H9 (cell line): ENCODE results near the gene MTOR. TPM values are rescaled to one million over a fixed set of nuclear protein-coding genes. Genes with fewer than 3 reads are reported as not detected.

Experiments used
- DNase-seq: peaks from one replicate; pipeline ENCODE4 v3.0.0-alpha.2; 2017
- H2AFZ ChIP-seq: one replicate; pipeline ENCODE4 v1.6.1; 2013; ENCODE audit warnings: mild to moderate bottlenecking, low read length, control low read depth, moderate library complexity
- H2AK5ac ChIP-seq: 2 replicates; pipeline ENCODE4 v1.6.1; 2013; ENCODE audit warnings: low read length, control low read depth, mixed read lengths; ENCODE audit not compliant: insufficient read length
- H2BK120ac ChIP-seq: one replicate; pipeline ENCODE4 v1.6.1; 2013; ENCODE audit warnings: low read depth, mild to moderate bottlenecking, low read length, control low read depth, inconsistent platforms; ENCODE audit not compliant: poor library complexity, severe bottlenecking
- H2BK12ac ChIP-seq: 2 replicates; pipeline ENCODE4 v1.6.1; 2013; ENCODE audit warnings: low read length, control low read depth, mixed read lengths, low read depth; ENCODE audit not compliant: insufficient read length
- H2BK15ac ChIP-seq: 2 replicates; pipeline ENCODE4 v1.6.1; 2013; ENCODE audit warnings: low read depth, low read length, control low read depth
- H2BK20ac ChIP-seq: one replicate; pipeline ENCODE4 v1.6.1; 2013; ENCODE audit warnings: low read depth, mild to moderate bottlenecking, low read length, control low read depth, inconsistent platforms; ENCODE audit not compliant: poor library complexity, severe bottlenecking
- H2BK5ac ChIP-seq: 2 replicates; pipeline ENCODE4 v1.6.1; 2013; ENCODE audit warnings: low read length, control low read depth, mixed read lengths; ENCODE audit not compliant: insufficient read length
- H3K14ac ChIP-seq: 2 replicates; pipeline ENCODE4 v1.6.1; 2013; ENCODE audit warnings: low read length, control low read depth; ENCODE audit not compliant: insufficient read depth
- H3K18ac ChIP-seq: 2 replicates; pipeline ENCODE4 v1.6.1; 2013; ENCODE audit warnings: low read depth, mild to moderate bottlenecking, mixed read lengths, low read length, control low read depth; ENCODE audit not compliant: insufficient read length
- H3K23ac ChIP-seq: 2 replicates; pipeline ENCODE4 v1.6.1; 2013; ENCODE audit warnings: low read length, control low read depth, mixed read lengths, low read depth; ENCODE audit not compliant: insufficient read length
- H3K23me2 ChIP-seq: 2 replicates; pipeline ENCODE4 v1.6.1; 2013; ENCODE audit warnings: low read depth, mild to moderate bottlenecking, mixed read lengths, low read length, control low read depth; ENCODE audit not compliant: insufficient read length, poor library complexity, severe bottlenecking
- H3K27ac ChIP-seq: 2 replicates; pipeline ENCODE4 v1.5.1; 2013; ENCODE audit warnings: low read length, control low read depth, mixed read lengths, low read depth; ENCODE audit not compliant: insufficient read length
- H3K27me3 ChIP-seq: 2 replicates; pipeline ENCODE4 v1.6.1; 2013; ENCODE audit warnings: low read length, control low read depth, inconsistent platforms; ENCODE audit not compliant: insufficient read depth
- H3K4ac ChIP-seq: 2 replicates; pipeline ENCODE4 v1.6.1; 2013; ENCODE audit warnings: low read depth, mild to moderate bottlenecking, control low read depth, inconsistent platforms, low read length, moderate library complexity
- H3K4me1 ChIP-seq: 2 replicates; pipeline ENCODE4 v1.6.1; 2013; ENCODE audit warnings: low read length, control low read depth, inconsistent platforms; ENCODE audit not compliant: insufficient read depth
- H3K4me2 ChIP-seq: 2 replicates; pipeline ENCODE4 v1.6.1; 2013; ENCODE audit warnings: low read length, control low read depth, mixed read lengths; ENCODE audit not compliant: insufficient read length, insufficient read depth
- H3K56ac ChIP-seq: 2 replicates; pipeline ENCODE4 v1.6.1; 2013; ENCODE audit warnings: low read depth, mild to moderate bottlenecking, mixed read lengths, low read length, control low read depth; ENCODE audit not compliant: insufficient read length
- H3K79me1 ChIP-seq: 2 replicates; pipeline ENCODE4 v1.6.1; 2013; ENCODE audit warnings: low read depth, mild to moderate bottlenecking, moderate library complexity, low read length, control low read depth, inconsistent platforms; ENCODE audit not compliant: insufficient read depth, poor library complexity, severe bottlenecking
- H3K79me2 ChIP-seq: 2 replicates; pipeline ENCODE4 v1.6.1; 2013; ENCODE audit warnings: low read length, control low read depth, inconsistent platforms; ENCODE audit not compliant: insufficient read depth
- H3K9ac ChIP-seq: 2 replicates; pipeline ENCODE4 v1.6.1; 2013; ENCODE audit warnings: low read length, control low read depth, mixed read lengths; ENCODE audit not compliant: insufficient read length; ENCODE audit errors: extremely low read depth
- H3K9me3 ChIP-seq: one replicate; pipeline ENCODE4 v1.6.1; 2013; ENCODE audit warnings: low read depth, low read length, inconsistent platforms; ENCODE audit not compliant: control insufficient read depth
- H3T11ph ChIP-seq: one replicate; pipeline ENCODE4 v1.6.1; 2013; ENCODE audit warnings: mild to moderate bottlenecking, low read length, control low read depth, inconsistent platforms
- H4K20me1 ChIP-seq: one replicate; pipeline ENCODE4 v1.6.1; 2013; ENCODE audit not compliant: control insufficient read depth, insufficient read length, insufficient read depth
- H4K5ac ChIP-seq: 2 replicates; pipeline ENCODE4 v1.6.1; 2013; ENCODE audit warnings: low read depth, mild to moderate bottlenecking, mixed read lengths, low read length, control low read depth; ENCODE audit not compliant: insufficient read length
- H4K8ac ChIP-seq: replicated peaks from 2 replicates; pipeline ENCODE4 v1.6.1; 2013; ENCODE audit warnings: low read length, control low read depth, mixed read lengths, low read depth; ENCODE audit not compliant: insufficient read length
- H4K91ac ChIP-seq: 2 replicates; pipeline ENCODE4 v1.6.1; 2013; ENCODE audit warnings: low read depth, mild to moderate bottlenecking, moderate library complexity, mixed read lengths, low read length, control low read depth; ENCODE audit not compliant: insufficient read length
- H3K27ac Mint-ChIP-seq, 3 experiments: 2 replicates in 2 of 3; 3 replicates in 1 of 3; pipeline ENCODE4 v1.8.0; 2020 to 2021; ENCODE audit warnings: mixed read lengths in 3 of 3, mild to moderate bottlenecking in 1 of 3, moderate library complexity in 1 of 3
- H3K27me3 Mint-ChIP-seq: 2 replicates; pipeline ENCODE4 v1.8.0; 2021; ENCODE audit warnings: low read depth, mild to moderate bottlenecking, moderate library complexity, mixed read lengths
- H3K36me3 Mint-ChIP-seq, 3 experiments: 2 replicates in 2 of 3; 3 replicates in 1 of 3; pipeline ENCODE4 v1.8.0; 2020 to 2021; ENCODE audit warnings: low read depth in 3 of 3, mixed read lengths in 3 of 3; ENCODE audit not compliant: insufficient read depth in 1 of 3
- H3K4me1 Mint-ChIP-seq, 2 experiments: 2 replicates each; pipeline ENCODE4 v1.8.0; 2020; ENCODE audit warnings: mixed read lengths in 2 of 2
- H3K4me3 Mint-ChIP-seq, 2 experiments: 2 replicates in 1 of 2; 3 replicates in 1 of 2; pipeline ENCODE4 v1.8.0; 2020 to 2021; ENCODE audit warnings: mild to moderate bottlenecking in 2 of 2, mixed read lengths in 2 of 2, moderate library complexity in 1 of 2
- H3K9me3 Mint-ChIP-seq, 2 experiments: 2 replicates in 1 of 2; 3 replicates in 1 of 2; pipeline ENCODE4 v1.8.0; 2020; ENCODE audit warnings: mild to moderate bottlenecking in 2 of 2, mixed read lengths in 2 of 2, moderate library complexity in 1 of 2
- WGBS: extraction: QIAGEN DNeasy Blood & Tissue Kit; methylation state at CpG from one replicate; pipeline ENCODE4 v1.1.7; 2013; ENCODE audit warnings: missing lambda C conversion rate, low lambda C conversion rate, mixed read lengths; ENCODE audit not compliant: insufficient read length; ENCODE audit errors: extremely low coverage; 5-methylcytosine and 5-hydroxymethylcytosine counted together
- total RNA-seq: library from RNA; stranded (reverse); gene quantifications from 2 replicates; pipeline ENCODE4 v1.2.1, GENCODE V29; 2021
- TF ChIP-seq, protein P1 (sequence below): fragments of 200-600 bp; sonication (generic); conservative IDR thresholded peaks from 3 replicates; pipeline ENCODE4 v1.8.0; 2021; ENCODE audit warnings: antibody characterized with exemption, mild to moderate bottlenecking

MTOR gene
- total RNA-seq, 1 experiment from 2014 or later = 67.5 TPM

DNA sequence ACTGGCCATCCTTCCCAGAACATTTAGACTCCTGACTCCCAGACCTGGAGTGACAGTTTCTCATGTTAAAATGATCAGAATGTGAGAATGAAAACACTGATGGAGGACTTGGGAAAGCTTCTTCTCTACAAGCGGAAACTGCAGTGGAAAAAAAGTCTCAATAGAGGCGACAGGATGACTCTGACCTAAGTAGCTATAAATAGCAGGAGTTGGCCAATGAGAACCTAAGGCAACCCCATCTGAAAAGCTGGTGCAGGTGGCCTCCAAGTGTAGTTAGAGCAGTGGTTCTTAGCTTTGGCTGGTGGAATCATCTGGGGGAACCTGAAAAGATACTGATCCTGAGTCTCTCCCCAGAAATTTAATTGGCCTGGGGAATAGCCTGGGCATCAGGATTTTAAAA lies 118.4 kb downstream of the MTOR start:
- no peaks in the 10 kb centered on the region for H3K23me2 ChIP-seq
- H3K9ac ChIP-seq = no peak overlapping the region
- H3K27me3 Mint-ChIP-seq = no peaks in the 10 kb centered on the region
- H3K56ac ChIP-seq = no peak overlapping the region
- no peak overlapping the region for H2BK12ac ChIP-seq
- H3K27ac ChIP-seq = no peak overlapping the region
- H4K20me1 ChIP-seq = no peaks in the 10 kb centered on the region
- H3K36me3 Mint-ChIP-seq = peaks cover 25 to 68% (median 42%) of the 10 kb centered on the region in 3 experiments; a peak in 6 of 7 replicates
- DNase-seq = no peak
- H3K4me2 ChIP-seq = no peak overlapping the region
- H3K14ac ChIP-seq = no peak overlapping the region
- no peak overlapping the region for H3K23ac ChIP-seq
- no peak overlapping the region for H2BK15ac ChIP-seq
- no peak overlapping the region for H2BK20ac ChIP-seq
- no peaks in the 10 kb centered on the region for H3K9me3 ChIP-seq
- peaks cover 11 to 14% of the 10 kb centered on the region in 2 experiments for H3K4me1 Mint-ChIP-seq
- H2AK5ac ChIP-seq = no peak overlapping the region
- H4K8ac ChIP-seq = no peak overlapping the region
- no CpG with 5 or more reads among the region's 2 CpGs for WGBS
- H2BK5ac ChIP-seq = no peak overlapping the region
- no peak overlapping the region for H4K5ac ChIP-seq
- no peak overlapping the region for H2AFZ ChIP-seq
- no peak overlapping the region for H3K18ac ChIP-seq
- no peak overlapping the region; a peak in 1 of 7 replicates for H3K27ac Mint-ChIP-seq
- H3K79me2 ChIP-seq = no peaks in the 10 kb centered on the region
- H3K9me3 Mint-ChIP-seq = no peaks in the 10 kb centered on the region
- no peak overlapping the region for H3K4ac ChIP-seq
- H2BK120ac ChIP-seq = no peak overlapping the region
- 0 out of 2 replicates have a peak, but pooled peaks cover 3% of the 10 kb centered on the region for H3K4me1 ChIP-seq
- no peaks in the 10 kb centered on the region for H3K27me3 ChIP-seq
- no peak overlapping the region for H3T11ph ChIP-seq
- TF ChIP-seq, protein P1, sequence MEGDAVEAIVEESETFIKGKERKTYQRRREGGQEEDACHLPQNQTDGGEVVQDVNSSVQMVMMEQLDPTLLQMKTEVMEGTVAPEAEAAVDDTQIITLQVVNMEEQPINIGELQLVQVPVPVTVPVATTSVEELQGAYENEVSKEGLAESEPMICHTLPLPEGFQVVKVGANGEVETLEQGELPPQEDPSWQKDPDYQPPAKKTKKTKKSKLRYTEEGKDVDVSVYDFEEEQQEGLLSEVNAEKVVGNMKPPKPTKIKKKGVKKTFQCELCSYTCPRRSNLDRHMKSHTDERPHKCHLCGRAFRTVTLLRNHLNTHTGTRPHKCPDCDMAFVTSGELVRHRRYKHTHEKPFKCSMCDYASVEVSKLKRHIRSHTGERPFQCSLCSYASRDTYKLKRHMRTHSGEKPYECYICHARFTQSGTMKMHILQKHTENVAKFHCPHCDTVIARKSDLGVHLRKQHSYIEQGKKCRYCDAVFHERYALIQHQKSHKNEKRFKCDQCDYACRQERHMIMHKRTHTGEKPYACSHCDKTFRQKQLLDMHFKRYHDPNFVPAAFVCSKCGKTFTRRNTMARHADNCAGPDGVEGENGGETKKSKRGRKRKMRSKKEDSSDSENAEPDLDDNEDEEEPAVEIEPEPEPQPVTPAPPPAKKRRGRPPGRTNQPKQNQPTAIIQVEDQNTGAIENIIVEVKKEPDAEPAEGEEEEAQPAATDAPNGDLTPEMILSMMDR = no peak
- no peaks in the 10 kb centered on the region for H3K79me1 ChIP-seq
- H3K4me3 Mint-ChIP-seq = no peak overlapping the region
- no peak overlapping the region for H4K91ac ChIP-seq
